ENCODE data around the gene TP53BP2. TPM values are rescaled to one million over a fixed set of nuclear protein-coding genes. Genes with fewer than 3 reads are reported as not detected.

Gene TP53BP2
- total and polyA plus RNA-seq, 10 of the 15 experiments (the other 5 are each of a cell fraction or from before 2014, with no cell fraction given): 1.6 to 13.7 (median 5.6) TPM

DNA sequence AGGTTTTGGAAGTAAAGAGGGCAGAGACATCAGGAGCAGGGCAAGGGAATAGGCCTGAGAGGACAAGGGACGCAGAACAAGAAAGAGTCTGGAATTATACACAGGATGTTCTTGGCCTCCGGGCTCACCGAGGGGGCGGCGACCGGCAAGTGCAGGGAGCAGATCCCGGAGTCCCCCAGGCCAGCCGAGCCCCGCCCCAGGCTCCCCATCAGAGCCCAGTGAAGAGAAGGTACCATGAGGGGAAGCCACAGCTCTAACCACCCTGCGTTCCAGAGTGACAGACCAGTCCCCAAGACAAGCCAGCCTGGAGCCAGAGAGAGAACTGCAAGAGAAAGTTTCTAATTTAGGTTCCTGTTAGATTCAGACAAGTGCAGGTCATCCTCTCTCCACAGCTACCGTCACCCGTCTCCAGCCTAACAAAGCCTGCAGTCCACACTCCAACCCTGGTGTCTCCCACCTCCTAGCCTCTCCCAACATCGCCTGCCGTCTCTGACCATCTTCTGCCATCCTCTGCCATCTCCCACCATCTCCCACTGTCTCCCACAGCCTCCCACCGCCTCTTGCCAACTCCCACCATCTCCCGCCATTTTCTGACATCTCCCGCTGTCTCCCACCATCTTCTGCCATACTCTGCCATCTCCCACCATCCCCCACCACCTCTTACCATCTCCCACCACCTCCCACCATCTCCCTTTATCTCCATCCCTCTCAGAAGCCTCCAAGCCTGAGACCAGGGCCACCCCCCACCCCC lies 90.9 kb downstream of the TP53BP2 start:
- intact Hi-C loops (cut with micrococcal nuclease; ENCODE audit: unreplicated experiment): no loop called here
- DNase-seq (ENCODE audit: low read depth, low spot score) (no peak), ATAC-seq (no peak), FAIRE-seq (no peak)
- ChIA-PET SMC1A (ENCODE audit: uncharacterized antibody, unreplicated experiment) (no interaction called here), CTCF (no interaction called here), POLR2A (interaction anchor here (0.5 kb wide), 1 partner anchor 9 kb away, joined by 10 read pairs; no protein-coding TSS in a partner anchor), RAD21 (ENCODE audit: unreplicated experiment) (no interaction called here)
- Histone ChIP-seq H3K79me2 (ENCODE audit: control insufficient read depth, insufficient read depth, low read length) (no peaks in the 10 kb centered on the region), H3K27ac (ENCODE audit: control insufficient read depth, insufficient read depth) (no peak overlapping the region), H3K36me3 (ENCODE audit: control insufficient read depth in 2 of 2, insufficient read depth in 2 of 2, low read length in 1 of 2) (peaks cover 0 to 3% of the 10 kb centered on the region in 2 experiments; a peak in 3 of 4 replicates), H3K9ac (ENCODE audit: control insufficient read depth, insufficient read depth, low read length) (no peak overlapping the region), H3K27me3 (replicated peaks in 1 of 2; ENCODE audit: control insufficient read depth in 2 of 2, insufficient read depth in 2 of 2, low read length in 1 of 2) (no peaks in the 10 kb centered on the region), H4K20me1 (ENCODE audit: control insufficient read depth, insufficient read depth) (no peaks in the 10 kb centered on the region), H3K4me3 (no peak overlapping the region), H2AFZ (ENCODE audit: control insufficient read depth, low read depth, low read length) (no peak overlapping the region), H3K4me2 (ENCODE audit: control insufficient read depth, insufficient read depth) (no peak overlapping the region), H3K9me3 (replicated peaks; ENCODE audit: control insufficient read depth, insufficient read depth, low read length) (no peaks in the 10 kb centered on the region), H3K4me1 (ENCODE audit: control insufficient read depth, insufficient read depth, low read length) (no peaks in the 10 kb centered on the region)
- WGBS (ENCODE audit: insufficient coverage, insufficient replicate concordance, low lambda C conversion rate, missing lambda C conversion rate): 99% methylated on average over 17 of the region's 17 CpGs
- in situ Hi-C loops (cut with MboI): loop anchor here (5.0 kb wide), 1 partner anchor 58 kb away; no protein-coding TSS in a partner anchor
- BruUV-seq (replicated peaks): no TSS peak
- TF ChIP-seq NFIC (IDR thresholded peaks at IDR 0.05; ENCODE audit: low read depth, low read length) (no peak), SIX5 (IDR thresholded peaks at IDR 0.05; ENCODE audit: low read depth, low read length, severe bottlenecking) (no peak), POU2F2 (IDR thresholded peaks at IDR 0.05; ENCODE audit: borderline replicate concordance, low read depth, low read length) (no peak), ZNF207 (IDR thresholded peaks at IDR 0.05; ENCODE audit: borderline replicate concordance) (no peak), EED (IDR thresholded peaks at IDR 0.05; ENCODE audit: low read depth) (no peak), NFXL1 (IDR thresholded peaks at IDR 0.05; ENCODE audit: borderline replicate concordance) (no peak), SREBF2 (IDR thresholded peaks at IDR 0.05; ENCODE audit: low read length) (no peak)
- TF ChIP-seq, protein P1, sequence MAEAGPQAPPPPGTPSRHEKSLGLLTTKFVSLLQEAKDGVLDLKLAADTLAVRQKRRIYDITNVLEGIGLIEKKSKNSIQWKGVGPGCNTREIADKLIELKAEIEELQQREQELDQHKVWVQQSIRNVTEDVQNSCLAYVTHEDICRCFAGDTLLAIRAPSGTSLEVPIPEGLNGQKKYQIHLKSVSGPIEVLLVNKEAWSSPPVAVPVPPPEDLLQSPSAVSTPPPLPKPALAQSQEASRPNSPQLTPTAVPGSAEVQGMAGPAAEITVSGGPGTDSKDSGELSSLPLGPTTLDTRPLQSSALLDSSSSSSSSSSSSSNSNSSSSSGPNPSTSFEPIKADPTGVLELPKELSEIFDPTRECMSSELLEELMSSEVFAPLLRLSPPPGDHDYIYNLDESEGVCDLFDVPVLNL (IDR thresholded peaks at IDR 0.05; ENCODE audit: low read depth, low read length): no peak
- TF ChIP-seq, protein P2, sequence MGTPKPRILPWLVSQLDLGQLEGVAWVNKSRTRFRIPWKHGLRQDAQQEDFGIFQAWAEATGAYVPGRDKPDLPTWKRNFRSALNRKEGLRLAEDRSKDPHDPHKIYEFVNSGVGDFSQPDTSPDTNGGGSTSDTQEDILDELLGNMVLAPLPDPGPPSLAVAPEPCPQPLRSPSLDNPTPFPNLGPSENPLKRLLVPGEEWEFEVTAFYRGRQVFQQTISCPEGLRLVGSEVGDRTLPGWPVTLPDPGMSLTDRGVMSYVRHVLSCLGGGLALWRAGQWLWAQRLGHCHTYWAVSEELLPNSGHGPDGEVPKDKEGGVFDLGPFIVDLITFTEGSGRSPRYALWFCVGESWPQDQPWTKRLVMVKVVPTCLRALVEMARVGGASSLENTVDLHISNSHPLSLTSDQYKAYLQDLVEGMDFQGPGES (IDR thresholded peaks at IDR 0.05): no peak
- TF ChIP-seq, protein P3, sequence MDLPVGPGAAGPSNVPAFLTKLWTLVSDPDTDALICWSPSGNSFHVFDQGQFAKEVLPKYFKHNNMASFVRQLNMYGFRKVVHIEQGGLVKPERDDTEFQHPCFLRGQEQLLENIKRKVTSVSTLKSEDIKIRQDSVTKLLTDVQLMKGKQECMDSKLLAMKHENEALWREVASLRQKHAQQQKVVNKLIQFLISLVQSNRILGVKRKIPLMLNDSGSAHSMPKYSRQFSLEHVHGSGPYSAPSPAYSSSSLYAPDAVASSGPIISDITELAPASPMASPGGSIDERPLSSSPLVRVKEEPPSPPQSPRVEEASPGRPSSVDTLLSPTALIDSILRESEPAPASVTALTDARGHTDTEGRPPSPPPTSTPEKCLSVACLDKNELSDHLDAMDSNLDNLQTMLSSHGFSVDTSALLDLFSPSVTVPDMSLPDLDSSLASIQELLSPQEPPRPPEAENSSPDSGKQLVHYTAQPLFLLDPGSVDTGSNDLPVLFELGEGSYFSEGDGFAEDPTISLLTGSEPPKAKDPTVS (IDR thresholded peaks at IDR 0.05; ENCODE audit: low read depth, low read length): no peak
- TF ChIP-seq, protein P4, sequence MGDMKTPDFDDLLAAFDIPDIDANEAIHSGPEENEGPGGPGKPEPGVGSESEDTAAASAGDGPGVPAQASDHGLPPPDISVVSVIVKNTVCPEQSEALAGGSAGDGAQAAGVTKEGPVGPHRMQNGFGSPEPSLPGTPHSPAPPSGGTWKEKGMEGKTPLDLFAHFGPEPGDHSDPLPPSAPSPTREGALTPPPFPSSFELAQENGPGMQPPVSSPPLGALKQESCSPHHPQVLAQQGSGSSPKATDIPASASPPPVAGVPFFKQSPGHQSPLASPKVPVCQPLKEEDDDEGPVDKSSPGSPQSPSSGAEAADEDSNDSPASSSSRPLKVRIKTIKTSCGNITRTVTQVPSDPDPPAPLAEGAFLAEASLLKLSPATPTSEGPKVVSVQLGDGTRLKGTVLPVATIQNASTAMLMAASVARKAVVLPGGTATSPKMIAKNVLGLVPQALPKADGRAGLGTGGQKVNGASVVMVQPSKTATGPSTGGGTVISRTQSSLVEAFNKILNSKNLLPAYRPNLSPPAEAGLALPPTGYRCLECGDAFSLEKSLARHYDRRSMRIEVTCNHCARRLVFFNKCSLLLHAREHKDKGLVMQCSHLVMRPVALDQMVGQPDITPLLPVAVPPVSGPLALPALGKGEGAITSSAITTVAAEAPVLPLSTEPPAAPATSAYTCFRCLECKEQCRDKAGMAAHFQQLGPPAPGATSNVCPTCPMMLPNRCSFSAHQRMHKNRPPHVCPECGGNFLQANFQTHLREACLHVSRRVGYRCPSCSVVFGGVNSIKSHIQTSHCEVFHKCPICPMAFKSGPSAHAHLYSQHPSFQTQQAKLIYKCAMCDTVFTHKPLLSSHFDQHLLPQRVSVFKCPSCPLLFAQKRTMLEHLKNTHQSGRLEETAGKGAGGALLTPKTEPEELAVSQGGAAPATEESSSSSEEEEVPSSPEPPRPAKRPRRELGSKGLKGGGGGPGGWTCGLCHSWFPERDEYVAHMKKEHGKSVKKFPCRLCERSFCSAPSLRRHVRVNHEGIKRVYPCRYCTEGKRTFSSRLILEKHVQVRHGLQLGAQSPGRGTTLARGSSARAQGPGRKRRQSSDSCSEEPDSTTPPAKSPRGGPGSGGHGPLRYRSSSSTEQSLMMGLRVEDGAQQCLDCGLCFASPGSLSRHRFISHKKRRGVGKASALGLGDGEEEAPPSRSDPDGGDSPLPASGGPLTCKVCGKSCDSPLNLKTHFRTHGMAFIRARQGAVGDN (IDR thresholded peaks at IDR 0.05): no peak
- TF ChIP-seq, protein P5, sequence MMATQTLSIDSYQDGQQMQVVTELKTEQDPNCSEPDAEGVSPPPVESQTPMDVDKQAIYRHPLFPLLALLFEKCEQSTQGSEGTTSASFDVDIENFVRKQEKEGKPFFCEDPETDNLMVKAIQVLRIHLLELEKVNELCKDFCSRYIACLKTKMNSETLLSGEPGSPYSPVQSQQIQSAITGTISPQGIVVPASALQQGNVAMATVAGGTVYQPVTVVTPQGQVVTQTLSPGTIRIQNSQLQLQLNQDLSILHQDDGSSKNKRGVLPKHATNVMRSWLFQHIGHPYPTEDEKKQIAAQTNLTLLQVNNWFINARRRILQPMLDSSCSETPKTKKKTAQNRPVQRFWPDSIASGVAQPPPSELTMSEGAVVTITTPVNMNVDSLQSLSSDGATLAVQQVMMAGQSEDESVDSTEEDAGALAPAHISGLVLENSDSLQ (IDR thresholded peaks at IDR 0.05): no peak
- TF ChIP-seq, protein P6, sequence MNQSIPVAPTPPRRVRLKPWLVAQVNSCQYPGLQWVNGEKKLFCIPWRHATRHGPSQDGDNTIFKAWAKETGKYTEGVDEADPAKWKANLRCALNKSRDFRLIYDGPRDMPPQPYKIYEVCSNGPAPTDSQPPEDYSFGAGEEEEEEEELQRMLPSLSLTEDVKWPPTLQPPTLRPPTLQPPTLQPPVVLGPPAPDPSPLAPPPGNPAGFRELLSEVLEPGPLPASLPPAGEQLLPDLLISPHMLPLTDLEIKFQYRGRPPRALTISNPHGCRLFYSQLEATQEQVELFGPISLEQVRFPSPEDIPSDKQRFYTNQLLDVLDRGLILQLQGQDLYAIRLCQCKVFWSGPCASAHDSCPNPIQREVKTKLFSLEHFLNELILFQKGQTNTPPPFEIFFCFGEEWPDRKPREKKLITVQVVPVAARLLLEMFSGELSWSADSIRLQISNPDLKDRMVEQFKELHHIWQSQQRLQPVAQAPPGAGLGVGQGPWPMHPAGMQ (IDR thresholded peaks at IDR 0.05; ENCODE audit: borderline replicate concordance): no peak

Data from GM12878 (cell line).